HG03159 (cell line): ENCODE measurements around the gene PLEKHJ1.

Experiments used
- ATAC-seq: cut with Tn5 transposase; IDR thresholded peaks from one replicate; pipeline ENCODE4 v1.9.1; 2021; ENCODE audit warnings: mild to moderate bottlenecking, moderate library complexity; ENCODE audit not compliant: unreplicated experiment

Gene PLEKHJ1

DNA sequence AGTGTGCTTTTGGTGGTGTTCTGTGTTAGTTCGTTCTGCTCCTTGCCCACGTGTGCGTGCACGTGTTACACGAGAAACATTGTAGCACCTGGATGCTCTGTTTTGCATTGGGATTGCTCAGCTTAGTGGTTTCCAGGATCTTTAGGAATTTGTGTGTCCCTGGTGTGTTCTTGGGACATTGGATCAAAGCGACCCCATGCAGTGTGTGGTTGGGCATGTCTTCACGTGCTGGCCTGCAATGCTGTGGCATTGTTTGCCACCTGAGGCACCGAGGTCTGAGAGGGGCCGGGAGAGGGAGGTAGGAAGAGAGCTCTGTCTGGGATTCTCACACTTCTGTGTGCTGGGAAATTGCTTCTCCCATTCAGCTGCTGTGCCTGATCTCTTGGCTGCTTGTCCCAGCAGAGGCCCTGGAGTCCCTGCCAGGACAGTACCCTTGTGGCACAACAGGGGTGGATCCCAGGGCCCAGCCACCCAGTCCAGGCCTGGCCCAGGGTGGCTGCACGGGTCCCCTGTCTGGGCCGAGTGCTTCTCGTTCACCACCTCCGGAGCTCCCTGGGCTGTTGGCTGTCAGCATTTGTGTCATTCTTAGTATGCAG is 11.3 kb downstream of the PLEKHJ1 start:
- no peak for ATAC-seq

DNA sequence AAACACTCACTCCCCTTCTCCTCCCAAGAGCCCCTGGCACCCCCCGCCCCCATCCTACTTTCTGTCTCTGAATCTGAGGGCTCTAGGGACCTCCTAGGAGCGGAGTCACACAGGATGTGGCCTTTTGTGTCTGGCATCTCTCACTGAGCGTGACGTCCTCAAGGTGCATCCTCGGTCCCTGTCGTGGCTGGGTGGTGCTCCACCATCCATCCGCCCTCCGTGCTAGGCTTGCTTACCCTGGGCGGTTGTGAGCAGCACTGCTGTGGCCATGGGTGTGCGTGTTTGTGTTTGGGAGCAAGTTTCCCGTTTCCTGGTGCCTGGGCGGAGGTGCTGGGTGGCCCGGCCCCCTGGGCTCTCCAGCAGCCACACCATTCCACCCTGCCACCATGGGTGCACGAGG is 12.2 kb downstream of the PLEKHJ1 start:
- ATAC-seq = no peak

DNA sequence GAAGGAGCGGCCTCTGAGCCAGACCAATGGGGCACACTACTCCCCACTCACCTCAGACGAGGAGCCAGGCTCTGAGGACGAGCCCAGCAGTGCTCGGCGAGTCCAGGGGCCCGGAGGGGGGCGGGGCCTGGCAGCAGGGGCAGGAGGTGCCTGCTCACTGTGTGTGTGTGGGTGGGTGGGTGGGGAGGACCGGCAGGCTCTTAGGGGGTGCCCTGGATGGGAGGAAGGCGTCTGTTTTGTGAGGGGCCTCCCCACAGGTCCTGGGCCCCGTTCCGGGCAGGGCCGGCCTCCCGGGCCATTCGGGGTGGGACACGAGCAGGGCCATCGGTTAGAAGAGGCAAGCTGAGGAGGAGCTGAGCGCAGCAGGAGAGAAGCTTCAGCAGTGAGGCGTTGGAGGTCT is 12.7 kb downstream of the PLEKHJ1 start:
- ATAC-seq = no peak

DNA sequence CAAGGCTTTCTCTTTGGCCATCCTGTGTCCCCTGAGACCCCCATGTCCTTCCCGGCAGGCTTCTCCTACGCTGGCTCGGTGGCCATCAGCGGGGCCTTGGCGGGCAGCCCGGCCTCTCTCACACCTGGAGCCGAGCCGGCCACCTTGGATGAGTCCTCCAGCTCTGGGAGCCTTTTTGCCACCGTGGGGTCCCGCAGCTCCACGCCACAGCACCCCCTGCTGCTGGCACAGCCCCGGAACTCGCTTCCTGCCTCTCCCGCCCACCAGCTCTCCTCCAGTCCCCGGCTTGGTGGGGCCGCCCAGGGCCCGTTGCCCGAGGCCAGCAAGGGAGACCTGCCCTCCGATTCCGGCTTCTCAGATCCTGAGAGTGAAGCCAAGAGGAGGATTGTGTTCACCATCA is 14.2 kb downstream of the PLEKHJ1 start:
- no peak for ATAC-seq

DNA sequence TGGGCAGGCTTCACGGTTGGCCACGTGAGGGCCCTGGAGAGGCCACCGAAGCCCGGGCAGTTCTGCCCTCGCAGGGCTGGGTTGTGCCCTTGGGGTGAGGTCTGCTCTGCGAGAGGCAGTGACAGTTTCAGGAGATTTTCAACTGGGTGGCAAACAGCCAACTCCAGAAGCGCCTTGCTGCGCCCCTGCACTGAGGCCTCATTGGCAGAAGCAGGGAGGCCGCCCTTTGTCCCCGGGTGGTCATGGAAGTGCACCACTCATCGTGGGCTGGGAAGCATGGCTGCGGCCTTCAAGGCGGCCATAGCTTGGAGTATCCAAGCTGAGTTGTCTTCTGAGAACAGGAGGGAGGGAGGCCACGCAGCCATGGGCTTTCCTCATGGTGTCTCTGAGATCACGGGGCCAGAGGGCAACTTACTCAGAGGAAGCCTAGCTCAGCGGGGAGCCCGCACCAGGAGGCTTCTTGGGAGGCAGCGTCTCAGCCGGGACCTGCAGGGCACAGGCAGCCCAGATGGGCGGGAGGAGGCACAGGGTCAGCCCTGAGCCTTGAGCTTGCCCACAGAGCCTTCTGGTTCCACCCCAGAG is 14.8 kb downstream of the PLEKHJ1 start:
- ATAC-seq = no peak

DNA sequence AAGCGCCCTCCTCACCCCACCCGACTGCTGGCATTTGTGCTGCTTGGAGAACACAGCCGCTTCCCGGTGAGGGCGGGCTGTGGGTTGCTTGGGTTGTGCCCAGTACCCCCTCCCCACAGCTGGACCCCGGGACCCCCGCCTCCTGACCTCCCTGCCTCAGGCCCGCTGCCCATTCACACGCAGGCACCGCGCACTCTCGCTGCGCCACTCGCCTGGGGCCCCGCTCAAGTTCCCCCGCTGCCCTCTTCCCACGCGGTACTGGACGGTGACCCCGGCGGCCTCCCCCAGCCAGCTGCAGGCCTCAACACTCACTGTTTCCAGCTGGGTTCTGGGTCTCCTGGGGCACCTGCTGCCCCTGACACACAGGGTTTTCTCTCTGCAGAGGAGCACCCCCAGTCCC is 16.4 kb downstream of the PLEKHJ1 start:
- ATAC-seq = no peak

DNA sequence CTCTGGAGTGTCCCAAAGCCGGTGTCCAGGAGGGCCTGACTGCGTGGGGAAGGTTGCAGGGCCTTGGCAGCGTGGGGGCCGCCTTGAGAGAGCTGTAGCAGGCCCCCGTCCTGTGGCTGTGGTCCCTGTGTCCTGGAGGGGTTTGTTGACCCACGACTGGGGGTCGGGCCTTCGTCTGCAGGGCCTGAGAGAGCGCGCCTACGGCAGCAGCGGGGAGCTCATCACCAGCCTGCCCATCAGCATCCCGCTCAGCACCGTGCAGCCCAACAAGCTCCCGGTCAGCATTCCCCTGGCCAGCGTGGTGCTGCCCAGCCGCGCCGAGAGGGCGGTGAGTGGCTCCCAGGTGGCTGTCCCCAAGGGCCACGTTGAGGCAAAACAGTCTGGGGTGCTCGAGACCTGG is 18.5 kb downstream of the PLEKHJ1 start:
- ATAC-seq = no peak

DNA sequence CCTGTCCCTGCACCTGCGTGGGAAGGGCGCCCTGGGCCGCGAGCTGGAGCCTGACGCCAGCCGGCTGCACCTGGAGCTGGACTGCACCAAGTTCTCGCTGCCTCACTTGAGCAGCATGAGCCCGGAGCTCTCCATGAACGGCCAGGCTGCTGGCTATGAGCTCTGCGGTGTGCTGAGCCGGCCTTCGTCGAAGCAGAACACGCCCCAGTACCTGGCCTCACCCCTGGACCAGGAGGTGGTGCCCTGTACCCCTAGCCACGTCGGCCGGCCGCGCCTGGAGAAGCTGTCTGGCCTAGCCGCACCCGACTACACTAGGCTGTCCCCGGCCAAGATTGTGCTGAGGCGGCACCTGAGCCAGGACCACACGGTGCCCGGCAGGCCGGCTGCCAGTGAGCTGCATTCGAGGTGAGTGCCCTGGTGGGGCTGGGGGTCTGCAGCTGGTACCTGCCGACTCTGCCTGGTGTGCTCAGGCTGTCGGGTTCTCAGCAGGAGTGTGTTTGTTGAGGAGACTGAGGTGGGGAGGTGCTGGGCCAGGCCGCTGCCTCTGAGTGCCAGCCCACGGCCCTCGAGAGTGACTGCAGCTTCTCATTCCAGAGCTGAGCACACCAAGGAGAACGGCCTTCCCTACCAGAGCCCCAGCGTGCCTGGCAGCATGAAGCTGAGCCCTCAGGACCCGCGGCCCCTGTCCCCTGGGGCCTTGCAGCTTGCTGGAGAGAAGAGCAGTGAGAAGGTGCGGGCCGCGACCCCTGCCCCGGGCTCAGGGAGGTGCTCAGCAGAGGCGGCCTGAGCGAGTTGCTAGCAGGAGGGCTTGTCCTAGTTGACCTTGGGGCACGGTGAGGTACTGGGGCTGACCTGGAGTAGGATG is 19.5 kb downstream of the PLEKHJ1 start:
- ATAC-seq = no peak

DNA sequence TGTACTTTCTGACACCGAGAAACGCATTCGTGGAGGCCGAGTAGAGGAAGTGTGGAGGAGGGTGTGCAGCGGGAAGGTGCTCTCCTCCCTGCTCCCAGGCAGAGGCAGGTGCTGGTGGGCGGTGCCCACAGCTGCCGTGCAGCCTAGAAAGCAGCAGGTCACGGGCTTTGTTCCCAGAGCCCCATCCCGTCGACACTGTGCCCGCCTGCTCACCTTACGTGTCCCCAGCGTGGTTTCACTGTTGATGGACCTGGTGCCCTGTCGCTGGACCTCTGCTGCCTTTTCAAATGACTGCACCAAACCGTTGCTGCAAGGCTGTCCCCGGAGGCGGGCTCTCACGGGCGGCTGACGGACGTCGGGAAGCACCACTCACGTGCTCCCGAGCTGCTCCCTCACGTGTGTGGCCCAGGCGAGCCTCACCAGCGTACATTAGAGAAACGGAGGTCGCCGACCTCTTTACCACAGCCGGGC is 20.8 kb downstream of the PLEKHJ1 start:
- ATAC-seq = no peak

DNA sequence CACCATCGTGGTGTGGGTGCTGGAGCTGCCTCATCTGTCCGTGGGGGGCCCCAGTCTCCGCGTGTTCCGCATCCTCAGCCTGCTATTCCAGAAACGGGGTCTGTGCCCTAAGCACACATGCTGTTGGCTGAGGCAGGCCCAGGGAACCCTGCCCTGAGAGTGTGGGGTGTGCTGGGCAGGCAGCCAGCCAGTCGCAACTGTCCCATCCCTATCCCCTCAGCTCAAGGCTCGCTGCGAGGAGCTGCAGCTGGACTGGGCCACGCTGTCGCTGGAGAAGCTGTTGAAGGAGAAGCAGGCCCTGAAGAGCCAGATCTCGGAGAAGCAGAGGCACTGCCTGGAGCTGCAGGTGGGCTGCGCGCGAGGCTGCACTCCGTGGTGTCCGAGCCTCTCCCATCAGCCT is 21.9 kb downstream of the PLEKHJ1 start:
- no peak for ATAC-seq

DNA sequence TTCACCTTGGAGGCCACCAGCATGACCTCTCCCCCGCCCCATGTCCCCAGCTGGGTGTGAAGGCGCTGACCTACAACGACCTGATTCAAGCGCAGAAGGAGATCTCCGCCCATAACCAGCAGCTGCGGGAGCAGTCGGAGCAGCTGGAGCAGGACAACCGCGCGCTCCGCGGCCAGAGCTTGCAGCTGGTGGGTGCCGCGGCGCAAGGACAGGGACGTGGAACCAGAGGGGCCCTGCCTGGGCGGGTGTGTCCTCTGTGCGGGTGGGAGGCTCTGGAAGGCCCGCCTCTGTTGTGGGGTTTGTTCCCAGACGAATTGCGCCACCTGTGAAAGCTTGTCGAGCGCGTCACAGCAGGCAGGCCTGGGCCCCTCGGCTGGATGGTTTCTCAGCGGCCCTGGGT is 22.3 kb downstream of the PLEKHJ1 start:
- ATAC-seq = no peak

DNA sequence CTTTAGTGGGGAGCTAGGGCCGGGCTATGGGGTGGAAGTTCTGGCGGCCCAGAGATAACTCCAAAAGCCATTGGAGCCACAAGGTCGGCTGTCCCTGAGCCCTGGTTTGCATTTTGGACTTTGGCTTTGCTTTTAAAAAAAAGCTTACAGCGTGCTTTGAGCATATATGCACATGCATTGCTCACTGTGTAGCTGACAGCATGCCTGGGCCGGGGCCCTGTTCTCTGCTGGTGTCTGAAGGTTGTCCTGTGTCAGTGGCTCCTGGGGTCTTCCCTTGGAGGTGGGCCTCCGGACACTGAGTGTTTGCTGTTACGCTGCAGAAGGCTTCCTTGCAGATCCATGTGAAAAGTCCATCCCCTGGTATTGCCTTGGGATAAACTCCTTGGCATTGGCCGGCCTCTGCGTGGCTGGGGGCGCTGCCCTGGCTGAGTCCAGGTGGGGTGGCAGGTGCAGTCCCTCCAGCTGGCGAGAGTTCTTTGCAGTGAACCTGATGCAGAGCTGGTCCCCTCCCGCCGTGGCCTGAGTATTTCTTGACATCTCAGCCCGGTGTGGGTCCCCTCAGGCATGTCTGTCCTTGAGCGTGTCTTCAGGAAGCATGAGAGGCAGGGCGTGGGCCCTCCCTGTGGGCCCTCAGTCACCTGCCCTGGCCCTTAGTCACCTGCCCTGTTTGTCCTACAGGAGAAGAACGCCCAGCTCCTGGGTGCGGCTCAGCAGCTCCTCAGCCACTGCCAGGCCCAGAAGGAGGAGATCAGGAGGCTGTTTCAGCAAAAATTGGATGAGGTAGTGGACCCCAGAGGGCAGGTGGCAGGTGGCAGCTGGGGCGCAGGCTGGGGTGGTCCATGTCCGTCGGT is 23.0 kb downstream of the PLEKHJ1 start:
- ATAC-seq = no peak

DNA sequence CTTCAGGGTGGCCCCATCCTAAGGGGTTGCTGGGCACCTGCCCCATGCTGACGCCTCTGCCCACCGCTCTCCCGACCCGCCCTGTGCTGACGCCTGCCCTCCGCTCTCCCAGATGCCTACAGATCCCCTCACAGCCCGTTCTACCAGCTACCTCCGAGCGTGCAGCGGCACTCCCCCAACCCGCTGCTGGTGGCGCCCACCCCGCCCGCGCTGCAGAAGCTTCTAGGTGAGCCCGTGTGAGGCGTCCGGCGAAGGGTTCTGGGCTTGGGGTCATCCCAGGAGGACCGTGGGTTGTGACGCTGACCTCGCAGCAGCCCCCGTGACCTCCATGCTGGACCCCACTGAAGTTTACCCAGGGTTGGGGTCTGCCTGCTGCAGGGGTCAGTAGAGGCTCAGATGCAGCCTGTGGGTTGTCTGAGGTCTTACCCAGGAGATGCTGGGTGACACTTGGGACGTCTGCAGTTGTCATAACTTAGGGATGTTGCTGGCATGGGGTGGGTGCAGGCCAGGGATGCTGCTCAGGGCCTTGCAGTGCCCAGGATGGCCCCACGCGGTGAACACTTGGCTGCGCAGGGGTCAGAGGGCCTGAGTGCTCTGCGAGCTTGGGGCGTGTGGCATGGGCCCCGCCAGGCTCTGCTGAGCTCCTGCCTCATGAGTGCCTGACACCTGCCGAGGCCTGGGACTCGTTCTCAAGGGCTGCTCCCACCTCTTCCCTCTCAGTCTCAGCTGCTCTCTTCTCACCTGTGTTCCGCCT is 25.0 kb downstream of the PLEKHJ1 start:
- ATAC-seq = no peak

DNA sequence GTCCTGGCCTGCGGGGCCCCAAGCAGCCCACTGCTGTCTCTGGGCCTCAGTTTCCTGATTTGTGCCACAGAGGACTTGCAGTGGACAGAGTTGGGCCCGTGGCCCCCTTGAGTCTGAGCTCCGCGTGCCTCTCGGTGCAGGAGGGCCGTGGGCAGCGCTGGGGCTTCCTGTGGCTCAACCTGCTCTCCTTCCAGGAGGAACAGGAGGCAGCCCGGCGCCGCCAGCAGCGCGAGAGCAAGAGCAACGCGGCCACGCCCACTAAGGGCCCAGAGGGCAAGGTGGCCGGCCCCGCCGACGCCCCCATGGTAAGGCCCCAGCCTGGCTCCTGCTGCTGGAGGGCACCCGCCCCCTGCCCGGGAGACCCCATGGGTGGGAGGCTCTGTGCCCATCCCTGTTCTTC is 25.9 kb downstream of the PLEKHJ1 start:
- ATAC-seq = no peak

DNA sequence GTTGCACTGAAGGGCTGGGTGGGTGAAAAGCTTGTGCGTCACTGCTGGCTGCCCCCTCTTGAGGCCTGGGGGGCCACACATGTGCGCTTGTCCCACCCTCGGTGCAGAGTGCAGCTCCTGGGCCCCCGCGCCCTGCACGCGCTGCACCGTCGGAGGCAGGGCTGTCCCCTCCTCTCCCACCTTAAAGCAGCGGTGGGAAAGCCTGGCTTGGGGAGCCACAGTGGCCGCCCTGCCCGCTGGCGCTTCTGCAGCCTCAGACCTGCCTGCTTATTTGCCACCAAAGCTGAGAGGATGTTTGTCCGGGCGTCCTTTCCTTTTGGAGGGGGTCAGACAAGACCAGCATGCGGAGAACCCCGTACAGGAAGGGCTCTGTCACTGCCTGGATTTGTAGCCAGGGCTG is 26.7 kb downstream of the PLEKHJ1 start:
- ATAC-seq = no peak

DNA sequence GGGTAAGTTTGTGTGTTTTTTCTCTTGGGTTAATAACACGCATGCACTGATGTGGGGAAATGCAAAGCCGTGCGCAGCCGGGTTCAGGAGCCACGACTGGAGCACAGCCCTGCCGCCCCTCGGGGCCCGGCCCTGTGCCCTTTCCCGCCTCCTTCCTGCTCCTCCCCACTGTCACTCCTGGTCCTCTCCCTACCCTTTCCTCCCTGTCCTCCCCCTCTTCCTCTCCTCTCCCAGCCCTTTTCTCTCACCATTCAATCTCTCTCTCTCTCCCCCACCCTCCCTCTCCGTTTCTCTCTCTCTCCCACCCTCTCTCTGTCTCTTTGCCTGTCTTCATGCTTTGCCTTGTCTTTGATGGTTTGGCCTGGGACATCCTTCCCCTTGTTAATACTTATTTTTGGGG is 27.2 kb downstream of the PLEKHJ1 start:
- ATAC-seq = no peak

DNA sequence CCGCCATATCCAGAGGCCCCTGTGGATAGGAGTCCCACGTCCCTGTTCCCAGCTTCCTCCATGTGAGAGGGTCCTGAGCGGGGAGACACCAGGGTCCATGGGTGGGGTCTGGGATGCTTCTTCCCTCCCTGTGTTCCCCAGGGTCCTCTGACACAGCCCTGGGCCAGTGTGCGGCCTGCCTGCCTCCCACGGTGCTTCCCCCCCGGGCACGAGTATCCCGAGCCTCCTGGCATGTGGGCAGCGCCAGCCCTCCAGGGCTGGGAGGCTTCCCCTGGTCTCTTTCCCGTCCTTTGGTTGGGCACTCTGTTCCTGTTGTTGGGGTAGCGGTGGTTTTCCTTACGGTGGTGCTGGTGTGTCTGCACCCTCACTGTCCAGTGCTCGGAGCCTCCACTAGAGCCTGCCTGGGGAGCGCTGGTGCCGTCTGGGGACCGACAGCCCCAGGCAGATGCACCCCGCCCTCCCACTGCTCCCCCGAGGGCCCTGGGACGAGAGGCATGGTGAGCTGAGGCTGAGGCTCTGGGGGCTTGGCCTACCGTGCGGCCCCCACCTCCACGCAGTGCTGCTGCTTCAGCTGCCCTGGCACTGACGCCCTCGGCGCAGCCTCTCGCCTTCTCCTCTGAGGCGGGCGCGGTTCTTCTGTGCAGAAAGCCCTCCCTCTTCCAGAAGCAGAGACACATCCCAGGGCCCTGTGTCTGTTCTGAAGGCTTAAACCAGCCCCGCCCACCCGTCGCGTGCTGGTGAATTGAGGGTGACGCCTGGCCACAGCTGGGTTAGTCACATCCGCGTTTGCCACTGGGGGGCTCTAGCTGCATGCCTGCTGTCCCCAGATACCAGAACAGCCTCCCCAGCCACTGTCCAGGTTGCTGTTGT is 27.9 kb downstream of the PLEKHJ1 start:
- ATAC-seq = no peak

DNA sequence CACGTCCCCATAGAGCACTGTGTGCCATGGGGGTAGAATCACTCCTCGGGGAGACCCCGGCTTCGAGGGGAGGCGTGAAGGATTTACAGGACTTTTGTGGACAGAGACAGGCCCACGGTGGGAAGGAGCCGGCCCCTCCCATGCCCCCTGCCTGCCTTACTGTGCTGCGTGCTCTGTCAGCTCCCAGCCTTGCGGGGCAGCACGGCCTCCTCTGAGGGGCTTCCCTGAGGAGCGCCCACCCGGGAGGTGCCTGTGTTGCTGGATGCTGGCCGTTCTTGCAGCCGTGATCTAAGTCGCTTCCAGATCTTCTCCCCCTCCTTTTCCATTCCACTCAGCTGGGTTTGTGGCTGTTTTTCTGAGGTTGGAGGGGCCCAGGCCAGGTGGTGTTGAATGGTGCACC is 29.1 kb downstream of the PLEKHJ1 start:
- ATAC-seq = no peak

DNA sequence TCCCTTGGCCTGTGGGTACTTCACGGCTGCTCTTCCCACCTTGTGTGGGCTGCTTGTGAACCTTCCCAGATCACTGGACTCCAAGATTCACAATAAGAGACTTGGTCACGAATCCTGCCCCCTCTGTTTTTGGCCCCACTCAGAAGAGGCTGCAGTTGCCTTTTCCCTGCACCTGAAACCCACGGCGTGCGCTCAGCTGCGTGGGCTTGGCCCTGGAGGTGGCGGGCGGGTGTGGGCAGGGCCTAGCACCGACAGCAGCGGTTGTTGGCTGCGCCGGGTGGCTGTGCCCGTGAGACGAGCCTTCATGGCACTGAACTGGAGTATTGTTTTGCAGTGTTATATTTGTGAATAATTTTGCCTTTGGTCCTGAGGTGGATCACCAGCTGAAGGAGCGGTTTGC is 33.8 kb downstream of the PLEKHJ1 start:
- ATAC-seq = no peak
